Stimulated activated CD8-positive, alpha-beta memory T cell treated with anti-CD3 and anti-CD28 coated beads, Interleukin-15, amount 100 ng/mL, for 4 hours (primary cell): Measurements from ENCODE around the gene PICALM.

Experiments used
- DNase-seq, 2 donors: peaks; one replicate each; pipeline ENCODE4 v3.0.0-alpha.2; 2020; ENCODE audit warnings: low read depth in 2 of 2

The PICALM gene

GRCh38 chr11:86081455-86081854 is 12.6 kb upstream of the PICALM start:
- DNase-seq, result no peak

- DNase-seq, result no peak
Observed at GRCh38 chr11:86079421-86079820, 10.5 kb upstream of the PICALM start.

GRCh38 chr11:86073948-86074347 is 5.1 kb upstream of the PICALM start:
- DNase-seq, result no peak

- DNase-seq, result no peak
Observed at GRCh38 chr11:86072211-86072610, 3.3 kb upstream of the PICALM start.

GRCh38 chr11:86070142-86071056 is 1.5 kb upstream of the PICALM start:
- no peak for DNase-seq

GRCh38 chr11:86069408-86070101 is 671 bp upstream of the PICALM start:
- no peak for DNase-seq

GRCh38 chr11:86068138-86068871 is 579 bp downstream of the PICALM start:
- DNase-seq, result peak in 1 of 2 donors; percentile 8

GRCh38 chr11:86067851-86068137 is 1.1 kb downstream of the PICALM start:
- DNase-seq, result no peak

DNA sequence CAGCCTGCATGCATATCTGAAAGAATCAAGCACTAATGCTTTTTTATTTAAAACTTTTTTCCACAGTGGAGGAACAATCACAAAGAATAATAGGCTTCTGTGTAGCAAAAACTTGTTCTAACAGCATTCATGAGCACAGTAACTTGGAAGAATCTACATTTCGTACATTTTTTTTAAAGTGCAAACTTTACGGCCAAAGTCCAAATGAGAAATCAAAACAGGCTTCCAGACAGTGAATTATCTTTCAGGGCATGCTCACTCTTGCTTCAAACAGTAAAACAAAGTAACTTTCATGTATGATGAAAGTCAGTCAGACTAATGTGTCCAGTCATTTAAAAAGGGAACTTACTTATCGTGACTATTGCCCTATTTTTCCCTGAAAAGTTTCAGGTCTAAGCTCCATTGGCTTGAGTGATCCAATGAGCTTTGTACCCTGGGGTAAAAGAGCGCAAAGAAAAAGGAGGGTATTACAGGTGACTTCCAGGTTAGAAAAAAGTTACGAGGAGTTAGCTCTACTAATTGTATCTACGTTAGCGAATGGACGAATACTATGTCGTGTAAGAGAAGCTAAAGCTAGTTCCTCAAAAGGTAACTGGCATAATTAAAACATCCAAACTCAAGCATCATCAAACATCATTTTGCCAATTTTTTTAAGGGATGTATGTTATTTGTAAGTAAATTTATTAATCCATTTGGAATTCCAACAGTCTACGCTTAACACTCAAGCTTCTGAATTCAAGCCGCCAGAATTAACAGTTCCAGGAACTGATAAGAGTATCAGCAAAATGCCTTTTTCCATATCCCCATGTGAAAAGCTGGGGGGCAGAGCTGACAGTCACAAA is 1.7 kb downstream of the PICALM start:
- no peak for DNase-seq

DNA sequence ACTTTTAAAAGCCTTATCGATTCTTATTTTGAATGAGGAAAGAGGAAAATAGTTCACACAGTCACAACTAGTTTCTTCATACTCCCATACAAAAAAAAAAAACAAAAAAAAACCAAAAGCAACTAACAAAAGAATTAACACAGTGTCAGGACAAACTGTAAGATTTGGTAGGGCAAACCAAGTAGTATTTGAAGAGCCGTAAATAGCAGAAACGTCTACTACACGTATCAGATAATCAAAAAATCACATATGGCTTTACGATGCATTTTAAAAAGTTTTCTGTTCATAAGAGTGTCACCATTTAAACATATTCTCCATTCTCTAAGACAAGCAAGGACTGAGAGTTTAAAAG is 2.3 kb downstream of the PICALM start:
- DNase-seq, result no peak

DNA sequence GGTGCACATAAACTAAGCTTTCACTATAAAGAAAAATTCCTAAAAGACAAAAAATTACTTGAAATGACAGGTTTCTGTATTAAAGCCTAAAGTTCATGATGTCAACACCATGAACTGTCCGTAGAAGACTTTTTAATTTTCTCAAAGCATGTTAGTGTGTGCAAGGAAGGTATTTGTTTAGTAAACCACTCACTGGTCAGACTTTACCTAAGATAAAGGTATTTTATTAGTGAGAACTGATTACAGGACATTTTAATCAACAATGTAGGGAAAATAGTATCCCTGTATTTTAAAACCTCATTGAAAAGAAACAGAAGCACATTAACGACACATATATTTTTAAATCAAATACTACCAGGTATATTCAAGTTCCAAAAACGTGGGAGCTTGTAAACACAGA is 2.9 kb downstream of the PICALM start:
- DNase-seq, result no peak

GRCh38 chr11:86064220-86064803 is 4.6 kb downstream of the PICALM start:
- DNase-seq, result no peak

DNA sequence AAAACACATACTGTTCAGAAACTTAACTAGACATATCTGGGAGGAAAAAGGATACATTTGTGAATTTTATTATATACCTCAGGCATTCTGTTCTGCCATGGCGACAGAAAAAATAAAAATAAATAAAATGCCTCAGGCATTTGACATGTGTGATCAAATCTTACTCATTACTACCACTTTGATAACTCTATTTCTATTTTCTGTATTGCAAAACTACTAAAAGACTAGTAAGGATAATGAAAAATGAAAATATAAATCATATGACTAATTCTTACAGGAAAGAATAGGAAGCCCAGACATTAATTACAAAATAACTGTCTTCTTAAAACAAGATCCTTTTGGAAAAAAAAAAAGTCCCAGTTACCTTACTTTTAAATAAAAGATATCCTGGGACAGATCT is 5.3 kb downstream of the PICALM start:
- no peak for DNase-seq

- no peak for DNase-seq
Observed at GRCh38 chr11:86062719-86063118, 6.2 kb downstream of the PICALM start.

DNA sequence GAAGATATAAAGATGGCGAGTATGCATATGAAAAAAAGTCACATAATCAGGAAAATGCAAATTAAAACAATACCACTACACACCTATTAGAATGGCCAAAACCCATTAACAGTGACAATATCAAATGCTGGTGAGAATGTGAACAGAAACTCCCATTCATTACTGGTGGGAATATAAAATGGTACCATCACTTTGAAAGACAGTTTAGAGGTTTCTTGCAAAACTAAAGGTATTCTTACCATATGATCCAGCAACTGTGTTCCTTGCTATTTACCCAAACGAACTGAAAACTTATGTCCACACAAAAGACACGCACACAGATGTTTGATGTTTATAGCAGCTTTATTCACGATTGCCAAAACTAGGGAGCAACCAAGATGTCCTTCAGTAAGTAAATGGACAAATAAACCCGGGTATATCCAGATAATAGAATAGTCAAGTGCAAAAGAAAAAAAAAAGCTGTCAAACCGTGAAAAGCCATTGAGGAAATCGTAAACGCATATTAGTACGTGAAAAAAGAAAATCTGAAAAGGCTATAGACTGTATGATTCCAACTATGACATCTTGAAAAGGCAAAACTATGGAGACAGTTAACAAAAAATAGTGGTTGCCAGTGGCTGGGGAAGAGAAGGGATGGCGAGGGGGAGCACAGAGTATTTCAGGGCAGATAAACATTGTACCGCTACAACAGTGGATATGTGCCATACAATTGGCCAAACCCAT is 7.2 kb downstream of the PICALM start:
- no peak for DNase-seq

GRCh38 chr11:86060544-86060943 is 8.3 kb downstream of the PICALM start:
- DNase-seq, result no peak

DNA sequence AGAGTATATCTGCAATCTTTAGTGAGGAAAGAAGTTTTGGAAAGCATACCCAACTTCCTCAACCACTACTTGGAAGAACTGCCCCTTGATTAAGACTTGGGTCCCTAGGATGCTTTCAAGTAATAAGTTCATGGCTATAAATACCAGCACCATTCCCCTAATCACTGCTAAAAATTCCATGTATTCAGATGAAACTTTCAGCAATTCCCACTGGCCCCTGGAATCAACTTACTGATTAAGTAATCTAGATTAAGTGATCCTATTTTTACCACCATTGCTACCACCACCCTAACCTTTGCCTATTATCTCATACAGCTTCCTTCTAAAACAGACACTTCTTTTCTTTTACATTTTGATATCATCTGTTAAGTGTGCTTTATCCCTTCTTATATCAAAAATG is 10.5 kb downstream of the PICALM start:
- DNase-seq, result no peak

GRCh38 chr11:86056351-86056854 is 12.5 kb downstream of the PICALM start:
- no peak for DNase-seq

GRCh38 chr11:86052693-86053641 is 15.9 kb downstream of the PICALM start:
- no peak for DNase-seq
